ENCODE results near the gene CBX8.

GRCh38 chr17:79806446-79806760, 9.5 kb upstream of the CBX8 start:
- TF ChIP-seq CTCF (IDR thresholded peaks at IDR 0.05) (no peak), POLR2A (IDR thresholded peaks at IDR 0.05) (no peak), POLR2AphosphoS5 (IDR thresholded peaks at IDR 0.05) (no peak)

Data from prostate gland (tissue), 2 donors.